SH-SY5Y (cell line): Measurements from ENCODE around the gene PLAAT2.

Experiments
- GATA2 ChIP-seq: IDR thresholded peaks from 2 replicates; pipeline ENCODE4 v1.6.1; 2011; ENCODE audit warnings: mild to moderate bottlenecking, low read depth, low read length
- GATA3 ChIP-seq: IDR thresholded peaks from 2 replicates; pipeline ENCODE4 v1.6.1; 2011; ENCODE audit warnings: low read depth, mild to moderate bottlenecking, low read length, moderate library complexity

GRCh38 chr11:63532799-63533475 lies 30.2 kb downstream of the PLAAT2 start:
- no peak; the same call in 1 of the 2 replicates for TF ChIP-seq GATA2
- no peak for TF ChIP-seq GATA3
